HepG2 (cell line): ENCODE measurements around the gene ZNF367. TPM values are rescaled to one million over a fixed set of nuclear protein-coding genes. Genes with fewer than 3 reads are reported as not detected.

Experiments
- GLI4 ChIP-seq: sonication (generic); formaldehyde crosslinking; IDR thresholded peaks from 2 replicates; pipeline ENCODE4 v1.5.1; 2020; ENCODE audit warnings: missing genetic modification reagents, mild to moderate bottlenecking, moderate library complexity, borderline replicate concordance
- MATR3 ChIP-seq: sonication (generic); formaldehyde crosslinking; IDR thresholded peaks from 2 replicates; pipeline ENCODE4 v1.4.0; 2020; ENCODE audit warnings: missing genetic modification reagents
- PATZ1 ChIP-seq: sonication (generic); formaldehyde crosslinking; IDR thresholded peaks from 2 replicates; pipeline ENCODE4 v1.4.0; 2020; ENCODE audit warnings: missing genetic modification reagents
- PCBP1 ChIP-seq: fragments of 200-400 bp; formaldehyde crosslinking; IDR thresholded peaks from 2 replicates; pipeline ENCODE4 v1.6.1; 2017; ENCODE audit warnings: mild to moderate bottlenecking, low read depth, low read length, borderline replicate concordance
- TFDP1 ChIP-seq: IDR thresholded peaks from 2 replicates; pipeline ENCODE4 v1.6.1; 2016; ENCODE audit warnings: missing compliant biosample characterization, missing genetic modification reagents, borderline replicate concordance
- ZNF441 ChIP-seq: sonication (generic); formaldehyde crosslinking; IDR thresholded peaks from 2 replicates; pipeline ENCODE4 v1.7.0; 2021; ENCODE audit warnings: missing genetic modification reagents, borderline replicate concordance
- ZNF724P ChIP-seq: sonication (generic); formaldehyde crosslinking; IDR thresholded peaks from 2 replicates; pipeline ENCODE4 v1.8.0; 2022; ENCODE audit warnings: missing genetic modification reagents, borderline replicate concordance
- ZNF775 ChIP-seq: sonication (generic); formaldehyde crosslinking; IDR thresholded peaks from 2 replicates; pipeline ENCODE4 v1.4.0; 2020; ENCODE audit warnings: missing genetic modification reagents, mild to moderate bottlenecking, moderate library complexity, borderline replicate concordance
- polyA plus RNA-seq, 8 experiments: library from polyadenylated mRNA; depleted of rRNA in 3 of 8; stranded (reverse) in 7 of 8; unstranded in 1 of 8; fragments of >200 nt; fragmentation: Illumina TruSeq in 4 of 8; extraction: Trizol in 4 of 8; gene quantifications; 2 replicates each; pipeline versions ENCODE4 v1.2.1 to v1.2.3, GENCODE V29; 2011 to 2016; ENCODE audit warnings: low read depth in 4 of 8, missing spikeins in 1 of 8, mixed read lengths in 1 of 8; ENCODE audit not compliant: insufficient read depth in 1 of 8
- total RNA-seq, 5 experiments: library from RNA; depleted of rRNA; stranded (reverse); fragments of >200 nt; fragmentation: Illumina TruSeq; extraction: Trizol; gene quantifications; 2 replicates each; pipeline ENCODE4 v1.2.3, GENCODE V29; 2016; ENCODE audit warnings: low read depth in 1 of 5
- TF ChIP-seq, protein P1 (sequence below): IDR thresholded peaks from 2 replicates; pipeline ENCODE4 v1.6.1; 2012; ENCODE audit warnings: low read length, improper control_type of control experiment
- TF ChIP-seq, protein P2 (sequence below): fragments of 450-650 bp; IDR thresholded peaks from 2 replicates; pipeline ENCODE4 v1.6.1; 2017; ENCODE audit warnings: mild to moderate bottlenecking
- TF ChIP-seq, protein P3 (sequence below): sonication (generic); formaldehyde crosslinking; IDR thresholded peaks from 2 replicates; pipeline ENCODE4 v1.8.1; 2023; ENCODE audit warnings: mild to moderate bottlenecking, moderate library complexity, missing genetic modification reagents
- TF ChIP-seq, protein P4 (sequence below): sonication (generic); formaldehyde crosslinking; IDR thresholded peaks from 2 replicates; pipeline ENCODE4 v1.9.0; 2021; ENCODE audit warnings: missing genetic modification reagents, borderline replicate concordance

The ZNF367 gene
- total and polyA plus RNA-seq, 2 of the 13 experiments (the other 11 are each of a cell fraction or from before 2014, with no cell fraction given) = 2.9 to 7.7 TPM

DNA sequence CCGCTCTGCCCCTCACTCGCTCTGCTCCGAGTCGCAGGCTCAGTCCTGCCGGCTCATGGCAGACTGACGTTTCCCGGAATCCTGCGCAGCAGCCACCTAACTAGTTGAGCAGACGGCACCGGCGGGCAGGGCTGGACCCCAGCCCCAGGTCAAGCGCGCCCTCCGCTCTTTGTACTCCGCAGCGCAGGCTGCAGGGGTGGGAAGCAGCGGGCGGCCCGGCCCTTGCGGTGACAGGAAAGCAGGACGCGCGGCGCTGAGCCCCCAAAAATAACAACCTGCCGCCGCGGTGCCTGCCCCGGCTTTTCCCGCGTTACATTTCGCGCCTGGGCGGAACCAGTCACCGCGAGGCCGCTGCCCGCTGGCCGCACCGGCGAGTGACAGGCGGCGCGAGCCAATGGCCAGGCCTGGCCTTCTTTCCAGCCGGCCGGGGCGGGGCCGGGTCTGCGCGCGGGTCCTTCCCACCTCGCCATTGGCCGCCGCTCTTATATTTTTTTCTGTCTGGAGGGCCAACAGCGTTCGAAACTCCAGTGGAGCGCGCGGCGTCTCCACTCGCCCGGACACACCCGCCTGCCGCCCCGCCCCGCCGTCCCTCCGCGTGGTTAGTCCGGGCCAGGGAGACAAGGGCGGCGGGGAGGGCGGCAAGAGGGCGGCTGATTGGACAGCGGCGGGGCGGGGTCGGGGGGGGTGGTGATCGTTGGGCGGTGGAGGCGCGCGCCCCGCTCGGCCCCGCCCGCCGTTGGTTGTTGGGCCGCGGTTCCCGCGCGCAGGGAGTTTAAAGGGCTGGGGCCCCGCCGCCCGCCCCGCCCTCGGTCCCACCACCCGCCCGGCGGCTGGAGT lies at the start of gene ZNF367 (continued):
- peak; percentile 93; the same call in 1 of the 2 replicates for TF ChIP-seq PATZ1
- peak; percentile 88; the same call in 1 of the 2 replicates for TF ChIP-seq ZNF441
- peak; percentile 45; the same call in 1 of the 2 replicates for TF ChIP-seq GLI4 (CRISPR knock-in tag)
- peak; percentile 93; the same call in 1 of the 2 replicates for TF ChIP-seq ZNF724P (CRISPR knock-in tag)
- TF ChIP-seq MATR3 (CRISPR knock-in tag) = no peak
- TF ChIP-seq, protein P1, sequence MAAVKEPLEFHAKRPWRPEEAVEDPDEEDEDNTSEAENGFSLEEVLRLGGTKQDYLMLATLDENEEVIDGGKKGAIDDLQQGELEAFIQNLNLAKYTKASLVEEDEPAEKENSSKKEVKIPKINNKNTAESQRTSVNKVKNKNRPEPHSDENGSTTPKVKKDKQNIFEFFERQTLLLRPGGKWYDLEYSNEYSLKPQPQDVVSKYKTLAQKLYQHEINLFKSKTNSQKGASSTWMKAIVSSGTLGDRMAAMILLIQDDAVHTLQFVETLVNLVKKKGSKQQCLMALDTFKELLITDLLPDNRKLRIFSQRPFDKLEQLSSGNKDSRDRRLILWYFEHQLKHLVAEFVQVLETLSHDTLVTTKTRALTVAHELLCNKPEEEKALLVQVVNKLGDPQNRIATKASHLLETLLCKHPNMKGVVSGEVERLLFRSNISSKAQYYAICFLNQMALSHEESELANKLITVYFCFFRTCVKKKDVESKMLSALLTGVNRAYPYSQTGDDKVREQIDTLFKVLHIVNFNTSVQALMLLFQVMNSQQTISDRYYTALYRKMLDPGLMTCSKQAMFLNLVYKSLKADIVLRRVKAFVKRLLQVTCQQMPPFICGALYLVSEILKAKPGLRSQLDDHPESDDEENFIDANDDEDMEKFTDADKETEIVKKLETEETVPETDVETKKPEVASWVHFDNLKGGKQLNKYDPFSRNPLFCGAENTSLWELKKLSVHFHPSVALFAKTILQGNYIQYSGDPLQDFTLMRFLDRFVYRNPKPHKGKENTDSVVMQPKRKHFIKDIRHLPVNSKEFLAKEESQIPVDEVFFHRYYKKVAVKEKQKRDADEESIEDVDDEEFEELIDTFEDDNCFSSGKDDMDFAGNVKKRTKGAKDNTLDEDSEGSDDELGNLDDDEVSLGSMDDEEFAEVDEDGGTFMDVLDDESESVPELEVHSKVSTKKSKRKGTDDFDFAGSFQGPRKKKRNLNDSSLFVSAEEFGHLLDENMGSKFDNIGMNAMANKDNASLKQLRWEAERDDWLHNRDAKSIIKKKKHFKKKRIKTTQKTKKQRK = no peak
- TF ChIP-seq, protein P2, sequence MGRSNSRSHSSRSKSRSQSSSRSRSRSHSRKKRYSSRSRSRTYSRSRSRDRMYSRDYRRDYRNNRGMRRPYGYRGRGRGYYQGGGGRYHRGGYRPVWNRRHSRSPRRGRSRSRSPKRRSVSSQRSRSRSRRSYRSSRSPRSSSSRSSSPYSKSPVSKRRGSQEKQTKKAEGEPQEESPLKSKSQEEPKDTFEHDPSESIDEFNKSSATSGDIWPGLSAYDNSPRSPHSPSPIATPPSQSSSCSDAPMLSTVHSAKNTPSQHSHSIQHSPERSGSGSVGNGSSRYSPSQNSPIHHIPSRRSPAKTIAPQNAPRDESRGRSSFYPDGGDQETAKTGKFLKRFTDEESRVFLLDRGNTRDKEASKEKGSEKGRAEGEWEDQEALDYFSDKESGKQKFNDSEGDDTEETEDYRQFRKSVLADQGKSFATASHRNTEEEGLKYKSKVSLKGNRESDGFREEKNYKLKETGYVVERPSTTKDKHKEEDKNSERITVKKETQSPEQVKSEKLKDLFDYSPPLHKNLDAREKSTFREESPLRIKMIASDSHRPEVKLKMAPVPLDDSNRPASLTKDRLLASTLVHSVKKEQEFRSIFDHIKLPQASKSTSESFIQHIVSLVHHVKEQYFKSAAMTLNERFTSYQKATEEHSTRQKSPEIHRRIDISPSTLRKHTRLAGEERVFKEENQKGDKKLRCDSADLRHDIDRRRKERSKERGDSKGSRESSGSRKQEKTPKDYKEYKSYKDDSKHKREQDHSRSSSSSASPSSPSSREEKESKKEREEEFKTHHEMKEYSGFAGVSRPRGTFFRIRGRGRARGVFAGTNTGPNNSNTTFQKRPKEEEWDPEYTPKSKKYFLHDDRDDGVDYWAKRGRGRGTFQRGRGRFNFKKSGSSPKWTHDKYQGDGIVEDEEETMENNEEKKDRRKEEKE = no peak
- no peak for TF ChIP-seq ZNF775 (CRISPR knock-in tag)
- peak; percentile 97 for TF ChIP-seq TFDP1 (CRISPR knock-in tag)
- TF ChIP-seq, protein P3, sequence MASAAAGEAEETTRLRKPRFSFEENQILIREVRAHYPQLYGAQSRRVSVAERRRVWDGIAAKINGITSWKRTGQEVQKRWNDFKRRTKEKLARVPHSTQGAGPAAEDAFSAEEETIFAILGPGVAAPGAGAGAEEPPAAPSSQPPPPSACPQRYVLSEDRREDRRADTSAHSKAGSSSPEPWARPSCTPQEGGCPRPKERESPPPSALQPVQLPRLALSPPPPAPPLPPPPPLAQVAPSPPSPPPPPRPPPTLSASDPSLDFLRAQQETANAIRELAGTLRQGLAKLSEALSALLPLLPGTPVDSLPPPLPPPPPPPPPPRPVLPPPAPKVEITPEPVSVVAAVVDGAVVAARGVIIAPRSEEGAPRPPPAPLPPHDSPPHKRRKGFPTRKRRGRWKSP (CRISPR knock-in tag) = peak; percentile 87
- TF ChIP-seq, protein P4, sequence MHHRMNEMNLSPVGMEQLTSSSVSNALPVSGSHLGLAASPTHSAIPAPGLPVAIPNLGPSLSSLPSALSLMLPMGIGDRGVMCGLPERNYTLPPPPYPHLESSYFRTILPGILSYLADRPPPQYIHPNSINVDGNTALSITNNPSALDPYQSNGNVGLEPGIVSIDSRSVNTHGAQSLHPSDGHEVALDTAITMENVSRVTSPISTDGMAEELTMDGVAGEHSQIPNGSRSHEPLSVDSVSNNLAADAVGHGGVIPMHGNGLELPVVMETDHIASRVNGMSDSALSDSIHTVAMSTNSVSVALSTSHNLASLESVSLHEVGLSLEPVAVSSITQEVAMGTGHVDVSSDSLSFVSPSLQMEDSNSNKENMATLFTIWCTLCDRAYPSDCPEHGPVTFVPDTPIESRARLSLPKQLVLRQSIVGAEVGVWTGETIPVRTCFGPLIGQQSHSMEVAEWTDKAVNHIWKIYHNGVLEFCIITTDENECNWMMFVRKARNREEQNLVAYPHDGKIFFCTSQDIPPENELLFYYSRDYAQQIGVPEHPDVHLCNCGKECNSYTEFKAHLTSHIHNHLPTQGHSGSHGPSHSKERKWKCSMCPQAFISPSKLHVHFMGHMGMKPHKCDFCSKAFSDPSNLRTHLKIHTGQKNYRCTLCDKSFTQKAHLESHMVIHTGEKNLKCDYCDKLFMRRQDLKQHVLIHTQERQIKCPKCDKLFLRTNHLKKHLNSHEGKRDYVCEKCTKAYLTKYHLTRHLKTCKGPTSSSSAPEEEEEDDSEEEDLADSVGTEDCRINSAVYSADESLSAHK = no peak
- TF ChIP-seq PCBP1 = no peak
